GM18526 (cell line): Measurements from ENCODE around the gene OBSCN.

Source experiments
- POLR2A ChIP-seq: IDR thresholded peaks from 3 replicates; pipeline ENCODE4 v1.6.1; 2011; ENCODE audit not compliant: insufficient read length; ENCODE audit errors: extremely low read depth

The OBSCN gene

DNA sequence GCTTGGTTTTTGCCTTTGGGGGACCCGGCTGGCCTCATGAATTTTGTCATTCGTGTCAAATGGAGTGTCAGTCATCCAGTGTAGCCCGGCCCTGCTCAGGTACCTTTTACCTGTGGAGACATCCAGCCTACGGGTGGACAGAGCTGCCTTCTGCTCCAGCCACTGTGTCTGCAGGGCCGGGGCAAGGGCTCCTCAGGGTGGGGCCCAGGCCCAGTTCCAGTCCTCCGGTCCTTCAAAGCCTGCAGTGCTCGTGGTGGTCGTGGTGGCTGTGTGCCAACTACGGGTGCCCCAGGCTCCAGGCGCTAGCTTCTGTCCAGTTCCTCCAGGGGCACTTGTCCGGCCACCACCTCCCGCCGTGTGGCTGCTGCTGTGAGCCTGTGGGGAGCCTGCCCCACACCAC, 144.0 kb downstream of the OBSCN start:
- TF ChIP-seq POLR2A, result no peak

DNA sequence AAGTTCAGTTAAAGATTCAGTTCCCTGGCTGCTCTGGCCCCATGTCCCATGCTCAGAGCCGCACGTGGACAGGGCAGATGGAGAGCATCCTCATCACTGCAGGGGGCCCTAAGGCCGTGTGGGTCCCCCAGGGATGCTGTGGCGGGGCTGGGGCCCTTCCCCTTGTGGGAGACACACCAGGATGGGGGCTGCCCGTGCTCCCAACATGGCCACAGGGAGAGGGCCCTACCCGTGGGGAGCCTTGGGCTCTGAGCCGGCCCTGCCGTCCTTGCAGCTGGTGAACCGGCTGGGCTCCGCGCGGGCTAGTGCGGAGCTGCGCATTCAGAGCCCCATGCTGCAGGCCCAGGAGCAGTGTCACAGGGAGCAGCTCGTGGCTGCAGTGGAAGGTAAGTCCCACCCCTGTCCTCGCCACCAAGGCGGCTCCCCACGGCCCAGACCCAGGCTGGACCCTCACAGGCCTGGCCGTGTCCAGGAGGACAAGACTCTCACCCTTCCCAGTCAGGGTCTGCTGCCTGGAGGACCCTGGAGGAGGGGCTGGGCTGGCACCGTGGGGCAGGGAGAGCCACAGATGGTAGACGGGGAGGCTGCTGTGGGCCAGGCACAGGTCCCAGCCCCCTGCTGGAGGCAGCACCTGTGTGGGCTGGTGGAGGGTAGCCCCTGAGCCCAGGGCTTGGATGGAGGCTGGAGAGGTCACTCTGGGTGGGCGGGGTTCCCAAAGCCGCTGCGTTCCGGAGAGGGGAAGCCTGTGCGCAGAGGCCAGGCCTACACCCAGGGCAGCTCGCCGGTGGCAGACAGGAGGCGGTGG, 145.0 kb downstream of the OBSCN start:
- TF ChIP-seq POLR2A, result no peak

DNA sequence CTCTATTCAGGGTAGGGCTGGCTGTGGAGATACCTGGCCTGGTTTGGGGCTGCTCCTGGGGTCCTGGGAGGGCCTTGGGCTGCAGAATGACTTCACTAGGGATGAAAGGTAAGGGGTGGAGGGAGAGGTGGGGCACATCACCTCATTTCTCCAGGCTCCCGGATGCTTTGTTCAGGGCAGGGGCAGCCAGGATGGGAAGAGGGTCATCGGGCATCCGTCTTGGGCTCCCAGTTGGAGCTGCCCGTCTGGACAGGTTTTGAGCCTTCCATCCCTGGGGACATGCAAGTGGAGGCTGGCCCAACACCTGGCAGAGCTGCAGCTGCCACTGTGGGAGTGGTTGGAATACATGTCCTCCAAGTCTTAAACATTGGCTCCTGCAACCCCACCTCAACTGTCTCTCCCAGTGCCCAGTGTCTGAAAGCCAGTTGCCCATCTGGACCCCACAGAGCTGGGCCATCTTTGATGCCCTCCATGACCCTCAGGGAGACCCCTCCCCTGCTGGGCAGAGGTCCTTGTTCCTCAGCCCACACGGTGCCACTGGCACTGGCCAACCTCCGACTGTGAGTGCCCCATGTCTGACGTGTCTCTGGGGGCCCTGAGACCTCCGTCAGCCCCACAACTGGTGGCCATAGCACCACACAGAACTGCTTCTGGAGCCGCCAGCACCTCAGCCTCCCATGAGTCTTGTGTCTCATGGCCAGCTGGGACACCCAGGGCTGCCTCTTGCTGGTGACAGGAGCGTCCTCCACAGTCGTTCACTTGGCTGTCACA, 145.9 kb downstream of the OBSCN start:
- TF ChIP-seq POLR2A, result no peak

DNA sequence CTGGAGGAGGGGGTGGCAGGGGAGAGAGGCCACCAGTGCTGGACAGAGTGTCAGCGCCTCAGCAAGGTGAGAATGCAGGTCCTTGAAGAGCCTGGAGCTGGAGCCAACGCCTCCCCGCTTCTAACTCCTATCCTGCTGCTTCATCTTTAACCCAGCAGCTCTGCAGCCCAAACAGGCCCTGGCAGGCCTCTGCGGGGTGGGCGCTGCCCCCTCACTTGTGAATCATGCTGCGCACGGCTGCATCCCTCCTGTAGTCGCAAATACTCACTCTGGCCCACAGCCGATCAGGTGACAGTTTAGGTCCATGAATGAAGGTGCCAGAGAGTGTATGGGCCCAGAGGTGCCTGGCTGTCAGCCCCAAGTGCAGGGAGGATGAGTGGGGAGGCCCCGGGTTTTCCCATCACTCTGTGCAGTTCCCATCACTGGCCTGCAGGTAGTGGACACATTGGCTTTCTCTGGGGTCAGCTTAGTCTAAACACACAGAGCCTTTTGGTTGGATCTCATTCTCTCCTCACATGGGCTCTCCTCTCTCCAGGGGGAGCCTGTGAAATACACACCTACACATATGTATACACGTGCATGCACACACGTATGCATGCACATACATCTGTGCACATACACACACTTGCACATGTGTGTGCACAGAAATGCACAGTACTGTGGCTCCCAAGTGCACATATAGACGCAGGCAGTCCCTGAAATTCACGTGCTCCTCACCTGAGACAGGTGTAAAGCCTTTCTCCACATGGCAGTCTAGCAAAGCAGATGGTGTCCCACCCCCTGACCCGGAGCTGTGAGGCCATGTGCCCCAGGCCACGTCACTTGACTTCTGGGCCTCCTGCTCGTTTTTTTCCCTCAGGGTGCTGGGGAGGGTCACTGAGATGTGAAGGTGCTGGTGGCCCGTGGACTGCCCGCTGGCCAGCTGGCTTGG, 146.8 kb downstream of the OBSCN start:
- TF ChIP-seq POLR2A, result no peak

DNA sequence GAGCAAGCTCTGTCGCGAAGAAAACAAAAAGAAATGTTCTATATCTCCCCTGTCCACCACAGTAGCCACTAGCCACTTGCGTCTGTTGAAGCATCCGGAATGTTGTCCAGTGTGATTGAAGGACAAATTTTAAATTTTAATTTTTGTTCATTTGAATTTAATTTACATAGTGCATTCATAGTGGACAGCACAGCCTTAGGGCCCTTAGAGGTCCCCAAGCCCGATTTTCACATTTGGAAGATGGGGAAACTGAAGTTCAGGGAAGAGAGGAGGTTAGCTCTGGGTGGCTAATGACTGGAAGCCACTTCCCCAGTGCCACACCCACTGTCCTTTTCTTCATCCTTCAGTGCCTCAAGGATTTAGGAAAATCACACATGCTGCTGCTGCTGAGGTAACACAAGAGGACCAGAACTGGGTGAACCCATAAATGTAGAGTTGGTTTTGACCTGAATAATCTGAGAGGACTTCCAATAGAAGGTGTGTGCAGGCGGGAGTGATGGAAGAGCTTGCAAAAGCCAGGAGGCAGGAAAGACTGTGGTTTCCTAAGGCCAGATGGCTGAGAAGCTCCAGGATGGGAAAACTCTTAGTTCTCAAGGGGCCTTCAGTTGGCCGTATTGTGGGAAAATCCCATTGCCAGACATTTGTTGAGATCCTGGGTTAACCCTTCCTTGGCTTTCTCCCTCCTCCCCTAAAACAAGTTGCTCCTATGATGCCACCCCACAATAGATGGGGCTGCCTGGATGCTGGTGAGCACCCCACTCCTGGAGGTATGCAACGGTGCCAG, 149.2 kb downstream of the OBSCN start:
- TF ChIP-seq POLR2A, result no peak

DNA sequence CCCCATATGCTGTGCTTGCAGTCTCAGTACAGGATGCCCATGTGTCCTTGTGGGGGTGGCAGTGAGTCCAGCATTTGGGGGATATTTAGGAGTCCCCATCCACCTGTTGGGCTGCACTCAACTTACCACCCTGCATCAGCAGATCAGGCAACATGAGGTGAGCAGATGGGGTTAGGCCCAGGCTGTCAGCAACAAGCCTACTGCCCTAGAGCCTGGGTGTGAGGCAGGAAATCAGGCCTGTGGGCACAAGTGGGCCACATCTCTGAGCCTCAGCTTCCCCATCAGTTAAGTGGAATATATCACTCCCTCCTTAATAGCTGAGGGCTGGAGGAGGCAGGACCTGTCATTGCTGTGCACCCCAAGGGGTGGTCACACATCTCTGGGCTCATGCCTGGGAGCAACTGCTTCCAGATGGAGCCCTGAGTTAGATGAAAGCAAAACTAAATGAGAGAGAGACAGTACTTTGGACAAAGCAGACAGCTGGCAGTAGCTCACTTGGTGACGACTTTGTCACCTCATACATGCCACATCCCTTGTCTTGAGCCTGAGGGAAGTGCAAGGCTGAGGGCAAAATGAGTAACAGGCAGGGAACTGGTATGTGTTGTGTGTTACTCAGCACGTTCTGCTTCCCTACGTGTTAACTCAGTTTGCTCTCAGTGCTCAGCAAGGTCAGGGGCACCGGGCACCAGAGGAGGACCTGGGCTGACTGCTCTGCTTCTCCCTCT, 150.4 kb downstream of the OBSCN start:
- no peak for TF ChIP-seq POLR2A

DNA sequence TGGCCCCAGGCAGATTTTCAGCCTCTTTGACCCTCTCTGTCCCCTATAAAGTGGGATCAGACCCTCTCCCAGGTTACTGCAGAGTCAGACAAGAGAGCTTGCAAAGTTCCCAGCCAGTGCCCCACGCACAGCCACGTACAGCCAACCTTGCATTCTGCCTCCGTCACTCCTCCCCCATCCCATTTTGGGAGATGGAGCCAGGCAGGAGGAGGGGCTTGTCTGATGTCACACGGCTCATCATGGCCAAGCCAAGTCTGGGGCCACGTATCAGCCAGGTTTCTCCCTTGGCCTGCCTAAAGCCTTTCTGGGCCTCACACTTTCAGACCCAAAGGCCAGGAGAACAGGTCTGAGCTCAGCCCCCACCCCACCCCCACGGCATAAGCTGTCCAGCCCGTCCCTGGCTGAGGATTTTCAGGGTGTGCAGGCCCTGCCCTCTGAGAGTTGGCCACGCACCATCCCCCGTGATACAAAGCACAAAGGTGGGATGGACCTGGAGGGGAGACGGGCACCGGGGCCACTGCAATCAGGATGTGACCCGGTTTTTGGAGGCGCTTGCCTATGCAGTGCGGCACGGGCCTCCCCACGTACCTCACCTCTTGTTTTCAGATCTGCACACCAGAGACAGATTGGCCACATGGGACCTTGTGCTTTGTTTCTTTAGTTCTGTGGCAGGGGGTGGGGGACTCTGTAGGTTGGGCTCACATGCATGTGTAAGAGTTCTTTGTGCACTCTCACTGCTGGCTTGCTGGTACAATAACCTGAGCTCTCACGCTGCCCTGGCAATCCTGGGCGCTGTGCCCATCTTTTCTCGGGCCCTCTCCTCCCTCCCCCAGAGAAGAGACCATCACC, 151.1 kb downstream of the OBSCN start:
- no peak for TF ChIP-seq POLR2A

DNA sequence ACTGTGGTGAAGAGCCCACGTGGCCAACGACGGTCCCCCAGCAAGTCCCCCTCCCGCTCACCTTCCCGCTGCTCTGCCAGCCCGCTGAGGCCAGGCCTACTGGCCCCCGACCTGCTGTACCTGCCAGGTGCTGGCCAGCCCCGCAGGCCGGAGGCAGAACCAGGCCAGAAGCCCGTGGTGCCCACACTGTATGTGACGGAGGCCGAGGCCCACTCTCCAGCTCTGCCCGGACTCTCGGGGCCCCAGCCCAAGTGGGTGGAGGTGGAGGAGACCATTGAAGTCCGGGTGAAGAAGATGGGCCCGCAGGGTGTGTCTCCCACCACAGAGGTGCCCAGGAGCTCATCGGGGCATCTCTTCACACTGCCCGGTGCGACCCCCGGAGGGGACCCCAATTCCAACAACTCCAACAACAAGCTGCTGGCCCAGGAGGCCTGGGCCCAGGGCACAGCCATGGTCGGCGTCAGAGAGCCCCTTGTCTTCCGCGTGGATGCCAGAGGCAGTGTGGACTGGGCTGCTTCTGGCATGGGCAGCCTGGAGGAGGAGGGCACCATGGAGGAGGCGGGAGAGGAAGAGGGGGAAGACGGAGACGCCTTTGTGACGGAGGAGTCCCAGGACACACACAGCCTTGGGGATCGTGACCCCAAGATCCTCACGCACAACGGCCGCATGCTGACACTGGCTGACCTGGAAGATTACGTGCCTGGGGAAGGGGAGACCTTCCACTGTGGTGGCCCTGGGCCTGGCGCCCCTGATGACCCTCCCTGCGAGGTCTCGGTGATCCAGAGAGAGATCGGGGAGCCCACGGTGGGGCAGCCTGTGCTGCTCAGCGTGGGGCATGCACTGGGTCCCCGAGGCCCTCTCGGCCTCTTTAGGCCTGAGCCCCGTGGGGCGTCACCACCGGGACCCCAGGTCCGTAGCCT, 152.0 kb downstream of the OBSCN start:
- TF ChIP-seq POLR2A, result no peak

DNA sequence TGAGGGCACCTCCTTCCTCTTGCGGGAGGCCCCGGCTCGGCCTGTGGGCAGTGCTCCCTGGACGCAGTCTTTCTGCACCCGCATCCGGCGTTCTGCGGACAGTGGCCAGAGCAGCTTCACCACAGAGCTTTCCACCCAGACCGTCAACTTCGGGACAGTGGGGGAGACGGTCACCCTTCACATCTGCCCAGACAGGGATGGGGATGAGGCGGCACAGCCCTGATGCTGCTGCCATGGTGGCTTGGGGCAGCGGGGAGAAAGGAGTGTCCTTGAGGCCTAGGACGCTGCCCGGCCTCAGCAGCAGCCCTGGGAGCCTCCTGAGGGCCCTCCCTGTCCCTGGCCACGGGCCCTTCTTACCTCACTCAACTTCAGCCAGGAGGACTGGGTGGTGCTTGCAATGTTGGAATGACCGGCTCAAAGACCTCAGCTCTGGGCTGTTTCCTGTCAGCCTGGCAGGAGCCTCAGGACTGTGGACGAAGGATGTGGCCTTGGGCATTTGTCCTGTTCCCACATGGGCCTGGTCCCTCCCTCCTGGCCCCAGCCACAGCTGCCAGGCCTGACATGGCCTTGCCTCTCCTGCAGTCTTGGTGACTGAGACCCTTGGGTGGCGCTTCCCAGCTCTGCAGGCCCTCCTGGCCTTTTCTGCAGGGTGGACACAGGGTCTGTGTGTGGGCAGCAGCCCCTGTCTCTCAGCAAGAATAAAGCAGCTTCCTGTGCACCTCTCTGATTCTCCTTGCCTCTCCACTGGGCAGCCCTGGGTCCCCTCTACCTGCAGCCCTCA, 152.9 kb downstream of the OBSCN start:
- no peak for TF ChIP-seq POLR2A

DNA sequence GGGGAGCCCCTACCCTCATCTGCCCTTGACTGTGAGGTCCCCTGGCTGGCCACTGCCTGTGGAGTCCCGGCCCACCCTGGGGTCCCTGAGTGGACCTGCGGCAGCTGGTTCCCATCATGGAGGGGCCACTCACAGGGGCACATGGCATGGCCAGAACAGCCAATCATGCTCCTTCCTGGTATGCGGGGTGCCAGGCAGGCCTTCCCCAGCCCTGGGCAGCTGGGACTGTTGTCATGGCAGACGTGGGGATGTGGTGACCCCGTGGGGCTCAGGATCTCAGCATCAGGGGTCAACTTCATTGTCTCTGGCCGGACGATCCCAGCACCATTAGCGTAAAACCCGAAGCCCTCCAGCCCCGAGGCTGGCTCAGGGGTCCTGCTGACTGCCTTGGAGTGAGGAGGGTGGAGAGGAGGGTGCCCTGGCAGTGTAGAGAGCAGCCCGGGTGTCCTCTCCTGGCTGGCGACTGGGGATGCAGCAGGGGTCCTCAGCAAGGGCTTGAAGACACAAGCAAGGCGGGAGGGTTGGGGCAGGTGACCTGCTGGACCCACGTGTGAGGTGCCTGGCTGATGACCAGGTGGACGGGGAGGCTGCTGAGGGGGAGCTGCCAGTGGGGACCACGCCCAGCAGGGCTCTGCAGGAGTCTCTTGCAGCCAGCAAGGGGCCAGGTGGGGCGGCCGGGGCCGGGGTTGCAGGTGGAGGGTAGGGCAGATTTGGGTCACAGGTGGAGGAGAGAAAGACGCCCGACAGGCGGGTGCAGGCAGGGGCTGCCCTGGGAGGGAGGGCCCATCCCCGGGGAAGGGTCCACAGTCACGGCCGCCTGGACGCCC, 153.7 kb downstream of the OBSCN start:
- no peak for TF ChIP-seq POLR2A
